Head of caudate nucleus (tissue), 42 donors: Measurements from ENCODE around the gene IL25.

Experiments
- DNase-seq, 42 donors: peaks; one replicate each; pipeline versions ENCODE4 v3.0.0 to v3.0.0-alpha.2; 2020 to 2021; ENCODE audit warnings: mixed read lengths in 7 of 42
- intact Hi-C: fragments of 100-400 bp; cut with DNase I; formaldehyde crosslinking; loops from one replicate; pipeline ENCODE4 v1.15.0; 2022

Gene IL25

GRCh38 chr14:23402296-23403138, 29.9 kb downstream of the IL25 start:
- intact Hi-C loops, result no loop called here
- no peak for DNase-seq

- intact Hi-C loops, result no loop called here
- no peak for DNase-seq
Observed at GRCh38 chr14:23403139-23403438, 30.5 kb downstream of the IL25 start.

- DNase-seq, result no peak
- intact Hi-C loops, result no loop called here
Observed at GRCh38 chr14:23403908-23404307, 31.3 kb downstream of the IL25 start.

- intact Hi-C loops, result no loop called here
- DNase-seq, result no peak
Observed at GRCh38 chr14:23404331-23404900, 31.8 kb downstream of the IL25 start.

GRCh38 chr14:23405096-23405495, 32.5 kb downstream of the IL25 start:
- intact Hi-C loops, result no loop called here
- no peak for DNase-seq

GRCh38 chr14:23405516-23406025, 33.0 kb downstream of the IL25 start:
- intact Hi-C loops, result no loop called here
- no peak for DNase-seq

GRCh38 chr14:23406244-23406643, 33.6 kb downstream of the IL25 start:
- peak in 6 of 42 donors; percentile 18 to 41 (median 30) for DNase-seq
- intact Hi-C loops, result no loop called here

- intact Hi-C loops, result no loop called here
- no peak for DNase-seq
Observed at GRCh38 chr14:23406725-23407355, 34.2 kb downstream of the IL25 start.

GRCh38 chr14:23407516-23408306, 35.1 kb downstream of the IL25 start, which contains the start of gene MYH6:
TSS of gene MYH6 (minus strand) at chr14:23408273. CDS start at chr14:23407223, 1,050 bp downstream.
- DNase-seq, result no peak

GRCh38 chr14:23408307-23408630, 35.7 kb downstream of the IL25 start:
- no peak for DNase-seq
- intact Hi-C loops, result no loop called here

More at GRCh38 chr14:23407516-23408306, 35.1 kb downstream of the IL25 start, which contains the start of gene MYH6:
- intact Hi-C loops, result no loop called here

GRCh38 chr14:23409475-23409874, 36.9 kb downstream of the IL25 start:
- no peak for DNase-seq
- intact Hi-C loops, result no loop called here

GRCh38 chr14:23409966-23410635, 37.5 kb downstream of the IL25 start:
- intact Hi-C loops, result no loop called here
- DNase-seq, result no peak

- no peak for DNase-seq
- intact Hi-C loops, result no loop called here
Observed at GRCh38 chr14:23411563-23412525, 39.2 kb downstream of the IL25 start.

GRCh38 chr14:23413681-23414080, 41.1 kb downstream of the IL25 start:
- intact Hi-C loops, result no loop called here
- no peak for DNase-seq

- DNase-seq, result no peak
- intact Hi-C loops, result no loop called here
Observed at GRCh38 chr14:23414254-23414653, 41.6 kb downstream of the IL25 start.

- peak in 26 of 42 donors; percentile 17 to 75 (median 47) for DNase-seq
- intact Hi-C loops, result no loop called here
Observed at GRCh38 chr14:23414906-23415820, 42.6 kb downstream of the IL25 start.
